Measurements from ENCODE around the gene MYH15. TPM values are rescaled to one million over a fixed set of nuclear protein-coding genes. Genes with fewer than 3 reads are reported as not detected.

MYH15 gene
- total and polyA plus RNA-seq, 2 of the 4 experiments (the other 2 are of a cell fraction), result 0.10 to 0.36 TPM

DNA sequence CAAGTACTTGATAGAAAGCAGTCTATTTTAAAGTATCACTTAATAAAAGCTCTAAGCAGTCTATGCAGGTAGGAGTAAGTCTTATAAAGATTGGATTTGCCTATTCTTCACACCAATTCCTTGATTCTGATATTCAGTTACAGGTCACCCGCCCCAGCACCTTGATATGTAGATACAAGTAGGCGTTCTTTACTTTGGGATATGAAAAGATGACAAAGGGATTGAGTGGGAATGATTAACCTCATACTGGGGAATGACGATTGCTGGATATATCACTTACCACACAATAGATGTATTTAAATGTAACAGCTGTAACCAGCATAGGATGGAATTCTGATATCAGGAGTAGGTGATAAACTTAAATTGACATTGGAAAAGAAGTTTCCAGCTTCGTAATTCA lies 166.9 kb downstream of the MYH15 start:
- Histone ChIP-seq H2AK9ac (replicated peaks; ENCODE audit: low read depth, low read length, poor library complexity) (no peak overlapping the region), H3K36me3 (ENCODE audit: control insufficient read depth, insufficient read depth, low read length) (no peaks in the 10 kb centered on the region), H3K9me1 (ENCODE audit: insufficient read depth, low read length) (no peaks in the 10 kb centered on the region), H3K9ac (ENCODE audit: low read depth, low read length) (no peak overlapping the region), H3K4me1 (ENCODE audit: control insufficient read depth, insufficient read depth, low read length) (no peaks in the 10 kb centered on the region), H3K14ac (replicated peaks; ENCODE audit: low read depth, low read length) (no peak overlapping the region), H2BK5ac (ENCODE audit: low read depth, low read length, poor library complexity, severe bottlenecking) (no peak overlapping the region), H3K23ac (ENCODE audit: low read depth, low read length) (no peak overlapping the region), H2BK120ac (ENCODE audit: low read depth, low read length) (no peak overlapping the region), H4K8ac (ENCODE audit: low read depth in 2 of 2, low read length in 2 of 2) (no peak overlapping the region), H3K27ac (ENCODE audit: insufficient read depth, low read length) (no peak overlapping the region), H3K27me3 (ENCODE audit: control insufficient read depth, insufficient read depth, low read length) (no peaks in the 10 kb centered on the region; the same call in none of the 2 replicates), H4K91ac (ENCODE audit: insufficient read depth, low read depth, low read length) (no peak overlapping the region), H3K9me3 (ENCODE audit: control insufficient read depth, insufficient read depth, low read length) (no peaks in the 10 kb centered on the region), H4K20me1 (ENCODE audit: insufficient read depth, low read length) (no peaks in the 10 kb centered on the region), H2BK20ac (ENCODE audit: low read depth, low read length) (no peak overlapping the region), H2AFZ (replicated peaks; ENCODE audit: low read length, poor library complexity) (no peak overlapping the region), H3K4ac (ENCODE audit: low read depth, low read length) (no peak overlapping the region), H3K4me2 (ENCODE audit: low read depth, low read length) (no peak overlapping the region), H2BK15ac (ENCODE audit: low read depth, low read length) (no peak overlapping the region), H3K18ac (ENCODE audit: low read depth, low read length) (no peak overlapping the region), H4K5ac (ENCODE audit: low read depth, low read length) (no peak overlapping the region), H3K79me1 (ENCODE audit: low read depth in 1 of 2, low read length in 2 of 2) (no peaks in the 10 kb centered on the region), H2AK5ac (ENCODE audit: low read depth, low read length) (no peak overlapping the region), H3K56ac (ENCODE audit: extremely low read depth, insufficient read depth, low read length) (no peak overlapping the region), H3K4me3 (ENCODE audit: insufficient read depth, low read depth, low read length) (no peak overlapping the region)
- TF ChIP-seq USF2 (IDR thresholded peaks at IDR 0.05; ENCODE audit: low read depth, low read length), result no peak
- TF ChIP-seq RAD21 (IDR thresholded peaks at IDR 0.05; ENCODE audit: low read length), result no peak
- intact Hi-C loops (cut with micrococcal nuclease) (no loop called here), dilution Hi-C loops (cut with HindIII; ENCODE audit: low sequenced_read_pairs, unreplicated experiment) (no loop called here), in situ Hi-C loops (cut with MboI; ENCODE audit: low sequenced_read_pairs) (no loop called here)
- 57% methylated on average over 1 of the region's 4 CpGs; no CpG with 5 or more reads in 1 of the 2 experiments for WGBS, 2 experiments (ENCODE audit: extremely low coverage in 2 of 2, insufficient read length in 1 of 2)
- no TSS peak for BruUV-seq (replicated peaks)
- ChIA-PET CTCF (no interaction called here), POLR2A (ENCODE audit: unreplicated experiment) (no interaction called here)
- ATAC-seq (ENCODE audit: low read depth) (no peak), DNase-seq (no peak)

All from IMR-90 (cell line).